RWPE2 (cell line): ENCODE measurements around the gene LMBR1.

Source experiments
- ATAC-seq: fragments of 200-7000 bp; cut with Tn5 transposase; 3 replicates; pipeline ENCODE4 v1.9.1; 2021; ENCODE audit warnings: low read depth
- DNase-seq: peaks from one replicate; pipeline ENCODE4 v3.0.0-alpha.2; 2020; ENCODE audit warnings: low spot score
- H3K27ac ChIP-seq: fragments of 450-650 bp; 2 replicates; pipeline ENCODE4 v1.5.1; 2017; ENCODE audit warnings: mild to moderate bottlenecking; ENCODE audit not compliant: poor library complexity, severe bottlenecking
- H3K27me3 ChIP-seq: fragments of 250-450 bp; sonication (Bioruptor Pico); 2 replicates; pipeline ENCODE4 v1.5.1; 2021; ENCODE audit warnings: mild to moderate bottlenecking, moderate library complexity; ENCODE audit not compliant: insufficient read depth, poor library complexity, severe bottlenecking
- H3K36me3 ChIP-seq: fragments of 250-450 bp; sonication (Bioruptor Pico); 2 replicates; pipeline ENCODE4 v1.5.1; 2020; ENCODE audit warnings: low read depth, mild to moderate bottlenecking, moderate library complexity
- H3K4me1 ChIP-seq: fragments of 250-450 bp; sonication (Bioruptor Pico); 2 replicates; pipeline ENCODE4 v1.5.1; 2021; ENCODE audit warnings: mild to moderate bottlenecking, moderate library complexity; ENCODE audit not compliant: insufficient read depth, poor library complexity, severe bottlenecking
- H3K4me3 ChIP-seq: fragments of 250-450 bp; sonication (Bioruptor Pico); 2 replicates; pipeline ENCODE4 v1.5.1; 2021; ENCODE audit warnings: mild to moderate bottlenecking, moderate library complexity; ENCODE audit not compliant: severe bottlenecking
- H3K9me3 ChIP-seq: fragments of 250-450 bp; sonication (Bioruptor Pico); 2 replicates; pipeline ENCODE4 v1.5.1; 2021; ENCODE audit warnings: mild to moderate bottlenecking, moderate library complexity; ENCODE audit not compliant: severe bottlenecking
- TF ChIP-seq, protein P1 (sequence below): fragments of 450-650 bp; IDR thresholded peaks from one replicate; pipeline ENCODE4 v1.5.1; 2017; ENCODE audit warnings: mild to moderate bottlenecking, moderate library complexity; ENCODE audit not compliant: poor library complexity, severe bottlenecking

Gene LMBR1

DNA sequence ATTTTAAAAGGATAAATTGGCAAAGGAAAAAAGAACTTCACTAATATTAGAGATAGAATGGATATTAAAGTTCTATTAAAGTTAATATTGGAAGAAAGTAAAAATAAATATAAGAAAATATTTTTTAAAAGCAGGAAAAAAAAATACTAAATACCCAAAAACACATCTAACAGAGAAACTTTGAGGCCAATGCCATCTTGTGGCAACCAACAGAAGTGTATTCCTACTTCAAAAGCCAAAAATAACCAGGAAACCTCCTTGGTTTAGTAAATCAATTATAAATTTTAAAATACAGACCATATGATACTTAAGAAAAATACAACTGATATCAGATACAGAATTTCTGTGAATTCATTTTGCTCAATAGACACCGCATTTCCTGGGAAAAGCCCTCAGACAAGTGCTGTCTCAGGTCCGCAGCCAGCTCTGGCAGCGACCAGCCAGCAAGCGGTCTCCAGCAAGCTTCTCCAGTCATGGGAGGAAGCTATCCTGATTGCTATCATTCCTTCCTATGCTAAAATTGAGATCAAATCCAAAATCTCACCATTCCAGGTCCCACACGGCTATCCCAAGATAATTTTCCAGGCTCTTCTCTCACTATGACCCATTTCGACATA lies 65.3 kb downstream of the LMBR1 start:
- Histone ChIP-seq H3K4me1 (peaks cover 9% of the 10 kb centered on the region), H3K36me3 (peaks cover 18% of the 10 kb centered on the region), H3K4me3 (no peak overlapping the region), H3K9me3 (no peaks in the 10 kb centered on the region), H3K27ac (no peak overlapping the region), H3K27me3 (no peaks in the 10 kb centered on the region)
- TF ChIP-seq, protein P1, sequence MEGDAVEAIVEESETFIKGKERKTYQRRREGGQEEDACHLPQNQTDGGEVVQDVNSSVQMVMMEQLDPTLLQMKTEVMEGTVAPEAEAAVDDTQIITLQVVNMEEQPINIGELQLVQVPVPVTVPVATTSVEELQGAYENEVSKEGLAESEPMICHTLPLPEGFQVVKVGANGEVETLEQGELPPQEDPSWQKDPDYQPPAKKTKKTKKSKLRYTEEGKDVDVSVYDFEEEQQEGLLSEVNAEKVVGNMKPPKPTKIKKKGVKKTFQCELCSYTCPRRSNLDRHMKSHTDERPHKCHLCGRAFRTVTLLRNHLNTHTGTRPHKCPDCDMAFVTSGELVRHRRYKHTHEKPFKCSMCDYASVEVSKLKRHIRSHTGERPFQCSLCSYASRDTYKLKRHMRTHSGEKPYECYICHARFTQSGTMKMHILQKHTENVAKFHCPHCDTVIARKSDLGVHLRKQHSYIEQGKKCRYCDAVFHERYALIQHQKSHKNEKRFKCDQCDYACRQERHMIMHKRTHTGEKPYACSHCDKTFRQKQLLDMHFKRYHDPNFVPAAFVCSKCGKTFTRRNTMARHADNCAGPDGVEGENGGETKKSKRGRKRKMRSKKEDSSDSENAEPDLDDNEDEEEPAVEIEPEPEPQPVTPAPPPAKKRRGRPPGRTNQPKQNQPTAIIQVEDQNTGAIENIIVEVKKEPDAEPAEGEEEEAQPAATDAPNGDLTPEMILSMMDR = peak; percentile 73
- ATAC-seq (no peak), DNase-seq (no peak)

DNA sequence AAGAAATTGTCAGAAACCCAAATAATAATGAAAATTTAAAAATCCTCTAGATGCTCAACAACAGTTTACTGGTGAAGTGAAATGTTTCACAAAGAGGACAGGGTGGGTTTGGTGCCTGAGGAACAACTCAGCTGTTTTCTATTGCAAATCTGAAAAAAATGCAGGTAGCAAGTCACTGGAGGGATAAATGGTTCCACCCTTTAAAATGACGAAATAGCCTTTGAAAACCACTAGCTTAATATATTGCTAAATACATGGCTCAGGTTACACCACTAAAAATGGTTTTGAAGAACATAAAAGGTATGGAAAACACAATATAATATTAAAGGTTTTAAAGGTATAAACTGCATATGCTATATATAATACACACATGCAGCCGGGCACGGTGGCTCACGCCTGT lies 69.5 kb downstream of the LMBR1 start:
- DNase-seq (no peak), ATAC-seq (peak; percentile 80)
- H3K4me1 ChIP-seq = peaks cover 9% of the 10 kb centered on the region
- H3K36me3 ChIP-seq = peaks cover 22% of the 10 kb centered on the region
- no peak overlapping the region for H3K27ac ChIP-seq
- H3K9me3 ChIP-seq = no peaks in the 10 kb centered on the region
- TF ChIP-seq, protein P1 = no peak
- H3K4me3 ChIP-seq = no peak overlapping the region
- H3K27me3 ChIP-seq = no peaks in the 10 kb centered on the region

DNA sequence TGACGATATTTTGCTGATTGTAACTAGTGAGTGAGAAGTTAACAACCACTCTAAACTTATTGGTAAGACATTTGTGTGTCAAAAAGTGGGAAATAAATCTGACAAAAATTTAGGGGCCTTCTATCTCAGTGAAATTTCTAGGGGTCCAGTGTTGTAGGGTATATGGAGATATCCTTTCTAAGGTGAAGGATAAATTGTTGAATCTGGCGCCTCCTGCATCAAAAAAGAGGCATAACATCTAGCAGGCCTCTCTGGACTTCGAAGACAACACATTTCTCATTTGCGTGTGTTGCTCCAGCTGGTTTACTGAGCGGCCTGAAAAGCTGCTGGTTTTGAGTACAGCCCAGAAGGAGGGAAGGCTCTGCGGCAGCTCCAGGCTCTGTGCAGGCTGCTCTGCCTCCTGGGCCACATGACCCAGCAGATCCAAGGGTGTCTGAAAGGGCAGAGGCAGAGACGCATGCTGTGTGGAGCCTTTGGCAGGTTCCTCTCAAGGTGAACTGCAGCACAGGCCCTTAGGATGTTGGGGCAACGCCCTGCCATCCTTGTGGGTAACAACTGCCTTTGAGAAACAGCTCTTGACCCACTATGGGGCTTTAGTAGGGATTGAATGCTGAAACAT lies 72.4 kb downstream of the LMBR1 start:
- ATAC-seq (no peak), DNase-seq (no peak)
- H3K9me3 ChIP-seq = peaks cover 3% of the 10 kb centered on the region
- H3K36me3 ChIP-seq = peaks cover 16% of the 10 kb centered on the region
- no peak overlapping the region for H3K4me3 ChIP-seq
- H3K27ac ChIP-seq = no peak overlapping the region
- no peaks in the 10 kb centered on the region for H3K27me3 ChIP-seq
- peaks cover 9% of the 10 kb centered on the region for H3K4me1 ChIP-seq
- TF ChIP-seq, protein P1 = no peak

DNA sequence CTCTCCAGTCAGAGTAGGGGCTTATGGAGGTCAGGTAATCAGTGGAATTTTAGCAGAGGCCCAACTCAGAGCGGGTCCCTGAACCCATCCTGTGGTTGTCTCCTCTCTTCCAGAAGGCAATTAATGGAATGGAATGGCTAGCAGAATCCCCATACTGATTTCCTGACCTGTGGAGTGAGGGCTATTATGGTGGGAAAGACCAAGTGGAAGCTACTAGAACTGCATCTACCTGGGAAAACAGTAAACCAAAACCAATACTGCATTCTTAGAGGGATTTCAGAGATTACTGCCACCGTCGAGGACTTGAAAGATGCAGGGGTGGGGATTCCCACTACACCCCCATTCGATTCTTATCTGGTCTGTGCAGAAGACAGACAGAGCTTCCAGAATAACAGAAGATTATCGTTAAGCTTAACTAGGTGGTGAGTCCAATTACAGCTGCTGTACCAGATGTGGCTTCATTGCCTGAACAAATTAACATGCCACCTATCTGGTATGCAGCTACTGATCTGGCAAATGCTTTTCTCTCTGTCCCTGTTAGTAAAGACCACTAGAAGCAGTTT lies 73.2 kb downstream of the LMBR1 start:
- H3K27me3 ChIP-seq = no peaks in the 10 kb centered on the region
- ATAC-seq (no peak), DNase-seq (no peak)
- peaks cover 9% of the 10 kb centered on the region for H3K4me1 ChIP-seq
- H3K27ac ChIP-seq = no peak overlapping the region
- peaks cover 16% of the 10 kb centered on the region for H3K36me3 ChIP-seq
- TF ChIP-seq, protein P1 = no peak
- no peak overlapping the region for H3K4me3 ChIP-seq
- peaks cover 3% of the 10 kb centered on the region for H3K9me3 ChIP-seq

DNA sequence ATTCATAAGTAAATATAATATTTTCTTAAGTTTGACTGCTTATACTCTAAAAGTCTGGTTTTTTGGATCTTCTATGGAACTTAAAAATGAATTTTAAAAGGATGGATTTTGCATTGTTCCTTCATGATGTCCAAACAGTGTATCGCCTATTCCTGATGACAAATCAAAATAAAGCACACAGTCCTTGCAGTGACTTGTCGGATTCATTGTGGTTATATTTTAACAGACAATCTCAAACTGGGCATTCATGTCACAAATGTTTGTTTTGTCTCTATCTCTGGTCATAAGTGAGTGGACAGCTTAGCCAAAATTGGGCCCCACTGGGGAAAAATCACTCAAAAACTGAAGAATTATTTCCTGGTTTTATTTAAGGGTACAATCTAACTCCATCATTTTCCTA lies 74.8 kb downstream of the LMBR1 start:
- H3K27me3 ChIP-seq = no peaks in the 10 kb centered on the region
- ATAC-seq = no peak
- peaks cover 3% of the 10 kb centered on the region for H3K9me3 ChIP-seq
- H3K4me1 ChIP-seq = peaks cover under 1% of the 10 kb centered on the region
- TF ChIP-seq, protein P1 = no peak
- DNase-seq = no peak
- peaks cover 23% of the 10 kb centered on the region for H3K36me3 ChIP-seq
- H3K27ac ChIP-seq = no peak overlapping the region
- no peak overlapping the region for H3K4me3 ChIP-seq
